Osteoblast (primary cell): ENCODE measurements around the gene PTPRD. TPM values are rescaled to one million over a fixed set of nuclear protein-coding genes. Genes with fewer than 3 reads are reported as not detected.

Experiments
- DNase-seq: peaks from one replicate; pipeline ENCODE4 v3.0.0; 2011; ENCODE audit warnings: low spot score, mixed read lengths; ENCODE audit not compliant: insufficient read length; ENCODE audit errors: missing footprints
- H2AFZ ChIP-seq: 2 replicates; pipeline ENCODE4 v1.6.0; 2011; ENCODE audit warnings: mild to moderate bottlenecking, low read length
- H3K27ac ChIP-seq: 2 replicates; pipeline ENCODE4 v1.5.1; 2011; ENCODE audit warnings: mild to moderate bottlenecking, low read depth, low read length, moderate library complexity
- H3K27me3 ChIP-seq: 2 replicates; pipeline ENCODE4 v1.6.0; 2012; ENCODE audit warnings: mild to moderate bottlenecking, control low read depth, inconsistent platforms, low read length, moderate library complexity; ENCODE audit not compliant: insufficient read depth
- H3K36me3 ChIP-seq: 2 replicates; pipeline ENCODE4 v1.5.1; 2011; ENCODE audit warnings: mild to moderate bottlenecking, low read length, control low read depth, moderate library complexity; ENCODE audit not compliant: insufficient read depth
- H3K4me1 ChIP-seq: 2 replicates; pipeline ENCODE4 v1.5.1; 2011; ENCODE audit warnings: mild to moderate bottlenecking, low read length, control low read depth, moderate library complexity; ENCODE audit not compliant: insufficient read depth
- H3K4me2 ChIP-seq: 2 replicates; pipeline ENCODE4 v1.6.0; 2011; ENCODE audit warnings: mild to moderate bottlenecking, low read length; ENCODE audit not compliant: insufficient read depth
- H3K4me3 ChIP-seq: fragments of 200-600 bp; sonication (generic); 3 replicates; pipeline ENCODE4 v1.5.1; 2012; ENCODE audit warnings: mild to moderate bottlenecking, low read length, inconsistent platforms; ENCODE audit not compliant: insufficient read depth
- H3K79me2 ChIP-seq: 2 replicates; pipeline ENCODE4 v1.6.0; 2012; ENCODE audit warnings: mild to moderate bottlenecking, low read length, control low read depth, inconsistent platforms; ENCODE audit not compliant: insufficient read depth
- H3K9me3 ChIP-seq: 2 replicates; pipeline ENCODE4 v1.5.1; 2011; ENCODE audit warnings: low read depth, low read length, control low read depth
- H4K20me1 ChIP-seq: 2 replicates; pipeline ENCODE4 v1.6.0; 2012; ENCODE audit warnings: mild to moderate bottlenecking, low read length, control low read depth; ENCODE audit not compliant: insufficient read depth
- total RNA-seq: library from RNA; depleted of rRNA; stranded (reverse); fragments of >200 nt; gene quantifications from 2 replicates; pipeline ENCODE4 v1.2.3, GENCODE V29; 2012
- TF ChIP-seq, protein P1 (sequence below): IDR thresholded peaks from 2 replicates; pipeline ENCODE4 v1.5.1; 2011; ENCODE audit warnings: mild to moderate bottlenecking, low read depth, low read length, moderate library complexity; ENCODE audit errors: extremely low read depth

PTPRD gene
- total RNA-seq, 1 donor, result 23.9 TPM

DNA sequence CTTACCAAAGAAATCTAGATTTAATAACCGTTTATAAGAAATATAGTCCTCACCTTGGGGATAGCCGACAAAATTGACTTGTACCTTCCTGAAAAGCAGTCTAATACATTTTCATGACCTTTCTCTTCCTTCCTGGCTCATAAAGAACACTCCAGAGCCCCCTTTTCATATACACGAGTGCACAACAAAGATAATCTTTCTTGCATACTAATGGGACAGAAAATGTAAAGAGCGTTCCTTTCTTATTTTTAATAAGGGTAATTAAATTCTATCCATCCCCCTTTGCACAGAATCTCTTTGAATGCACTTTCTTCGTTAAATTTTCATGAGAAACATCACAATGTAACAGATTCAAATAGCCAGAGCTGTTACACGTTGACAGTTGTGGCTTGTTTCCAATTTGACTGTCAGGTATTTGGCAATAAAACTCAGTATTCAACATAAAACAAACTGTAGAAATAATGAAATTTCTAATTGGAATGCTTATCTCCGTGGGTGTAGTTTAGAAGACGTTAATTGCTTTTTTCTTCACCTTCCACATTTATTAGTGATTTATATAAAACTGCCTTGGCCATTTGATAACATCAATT lies 2080.9 kb downstream of the PTPRD start:
- no peak overlapping the region for H3K4me3 ChIP-seq
- H4K20me1 ChIP-seq, result no peaks in the 10 kb centered on the region
- H3K36me3 ChIP-seq, result no peaks in the 10 kb centered on the region
- DNase-seq, result no peak
- H3K27me3 ChIP-seq, result no peaks in the 10 kb centered on the region
- TF ChIP-seq, protein P1, sequence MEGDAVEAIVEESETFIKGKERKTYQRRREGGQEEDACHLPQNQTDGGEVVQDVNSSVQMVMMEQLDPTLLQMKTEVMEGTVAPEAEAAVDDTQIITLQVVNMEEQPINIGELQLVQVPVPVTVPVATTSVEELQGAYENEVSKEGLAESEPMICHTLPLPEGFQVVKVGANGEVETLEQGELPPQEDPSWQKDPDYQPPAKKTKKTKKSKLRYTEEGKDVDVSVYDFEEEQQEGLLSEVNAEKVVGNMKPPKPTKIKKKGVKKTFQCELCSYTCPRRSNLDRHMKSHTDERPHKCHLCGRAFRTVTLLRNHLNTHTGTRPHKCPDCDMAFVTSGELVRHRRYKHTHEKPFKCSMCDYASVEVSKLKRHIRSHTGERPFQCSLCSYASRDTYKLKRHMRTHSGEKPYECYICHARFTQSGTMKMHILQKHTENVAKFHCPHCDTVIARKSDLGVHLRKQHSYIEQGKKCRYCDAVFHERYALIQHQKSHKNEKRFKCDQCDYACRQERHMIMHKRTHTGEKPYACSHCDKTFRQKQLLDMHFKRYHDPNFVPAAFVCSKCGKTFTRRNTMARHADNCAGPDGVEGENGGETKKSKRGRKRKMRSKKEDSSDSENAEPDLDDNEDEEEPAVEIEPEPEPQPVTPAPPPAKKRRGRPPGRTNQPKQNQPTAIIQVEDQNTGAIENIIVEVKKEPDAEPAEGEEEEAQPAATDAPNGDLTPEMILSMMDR, result no peak
- no peak overlapping the region for H3K4me2 ChIP-seq
- H2AFZ ChIP-seq, result no peak overlapping the region
- H3K4me1 ChIP-seq, result no peaks in the 10 kb centered on the region
- H3K79me2 ChIP-seq, result no peaks in the 10 kb centered on the region
- no peaks in the 10 kb centered on the region for H3K9me3 ChIP-seq
- H3K27ac ChIP-seq, result no peak overlapping the region

DNA sequence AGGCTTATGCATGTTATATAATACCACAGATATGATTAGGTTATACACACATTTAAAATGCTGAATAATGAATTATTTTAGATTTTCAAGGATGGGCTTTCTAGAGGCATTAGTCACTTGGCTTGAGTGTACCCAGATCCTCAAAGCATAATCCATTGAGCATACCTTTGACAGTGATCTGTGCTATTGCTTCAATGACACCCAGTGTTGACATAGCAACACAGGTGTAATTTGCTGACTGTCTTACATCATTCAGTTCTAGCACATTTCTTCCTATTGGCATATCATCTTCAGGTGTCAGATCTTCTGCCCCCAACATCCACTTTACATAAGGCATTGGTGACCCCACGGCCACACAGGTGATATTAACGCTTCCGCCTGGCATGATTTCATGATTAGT lies 2091.7 kb downstream of the PTPRD start:
- H3K27ac ChIP-seq, result no peak overlapping the region
- no peaks in the 10 kb centered on the region for H3K79me2 ChIP-seq
- H2AFZ ChIP-seq, result no peak overlapping the region
- H4K20me1 ChIP-seq, result no peaks in the 10 kb centered on the region
- no peaks in the 10 kb centered on the region for H3K27me3 ChIP-seq
- H3K4me3 ChIP-seq, result no peak overlapping the region
- no peaks in the 10 kb centered on the region for H3K9me3 ChIP-seq
- no peak for DNase-seq
- H3K36me3 ChIP-seq, result no peaks in the 10 kb centered on the region
- no peaks in the 10 kb centered on the region for H3K4me1 ChIP-seq
- TF ChIP-seq, protein P1, result no peak
- no peak overlapping the region for H3K4me2 ChIP-seq

DNA sequence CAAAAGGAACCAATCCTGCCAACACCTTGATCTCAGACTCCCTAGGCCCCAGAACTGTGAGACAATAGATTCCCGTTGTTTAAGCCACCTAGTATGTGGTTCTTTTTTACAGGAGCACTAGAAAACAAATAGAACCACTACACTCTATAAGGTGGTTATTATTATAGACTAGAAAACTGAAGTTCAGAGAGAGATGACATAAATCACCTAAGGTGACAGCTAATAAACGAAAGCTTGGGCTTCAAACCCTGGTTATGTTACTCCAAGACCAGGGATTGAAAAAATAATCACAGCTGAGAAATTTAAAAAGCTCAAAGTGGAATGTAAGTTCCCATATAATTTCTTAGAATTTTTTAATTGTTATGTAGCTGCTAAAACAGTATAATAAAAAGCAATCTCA lies 2097.1 kb downstream of the PTPRD start:
- Histone ChIP-seq H4K20me1 (no peaks in the 10 kb centered on the region), H3K4me3 (no peak overlapping the region), H3K27ac (no peak overlapping the region), H3K9me3 (no peaks in the 10 kb centered on the region), H3K36me3 (no peaks in the 10 kb centered on the region), H2AFZ (no peak overlapping the region), H3K4me1 (no peaks in the 10 kb centered on the region), H3K27me3 (no peaks in the 10 kb centered on the region), H3K79me2 (no peaks in the 10 kb centered on the region), H3K4me2 (no peak overlapping the region)
- TF ChIP-seq, protein P1, result no peak
- DNase-seq, result no peak

DNA sequence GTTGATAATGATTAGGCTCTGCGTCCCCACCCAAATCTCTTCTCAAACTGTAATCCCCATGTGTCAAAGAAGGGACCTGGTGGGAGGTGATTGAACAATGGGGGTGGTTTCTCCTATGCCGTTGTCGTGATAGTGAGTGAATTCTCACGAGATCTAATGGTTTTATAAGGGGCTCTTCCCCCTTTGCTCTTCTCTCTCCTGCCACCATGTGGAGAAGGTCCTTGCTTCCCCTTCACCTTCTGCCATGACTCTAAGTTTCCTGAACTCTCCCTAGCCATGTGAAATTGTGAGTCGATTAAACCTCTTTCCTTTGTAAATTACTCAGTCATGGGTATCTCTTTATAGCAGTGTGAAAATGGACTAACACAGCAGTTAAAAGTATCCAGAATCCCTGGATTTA lies 2098.0 kb downstream of the PTPRD start:
- no peaks in the 10 kb centered on the region for H3K4me1 ChIP-seq
- TF ChIP-seq, protein P1, result no peak
- H3K36me3 ChIP-seq, result no peaks in the 10 kb centered on the region
- no peak overlapping the region for H2AFZ ChIP-seq
- no peak overlapping the region for H3K4me3 ChIP-seq
- no peaks in the 10 kb centered on the region for H3K9me3 ChIP-seq
- no peaks in the 10 kb centered on the region for H4K20me1 ChIP-seq
- DNase-seq, result no peak
- H3K27ac ChIP-seq, result no peak overlapping the region
- no peaks in the 10 kb centered on the region for H3K27me3 ChIP-seq
- no peak overlapping the region for H3K4me2 ChIP-seq
- H3K79me2 ChIP-seq, result no peaks in the 10 kb centered on the region
